PFSK-1 (cell line): ENCODE results near the gene NME9.

Experiments
- POLR2AphosphoS5 ChIP-seq: IDR thresholded peaks from 2 replicates; pipeline ENCODE4 v1.6.1; 2012; ENCODE audit warnings: low read depth, mild to moderate bottlenecking, control low read depth, low read length, moderate library complexity
- REST ChIP-seq, 2 experiments: IDR thresholded peaks; 2 replicates each; pipeline versions ENCODE4 v1.6.1 to v1.8.0; 2011 to 2012; ENCODE audit warnings: low read depth in 2 of 2, low read length in 2 of 2, control low read depth in 1 of 2, inconsistent platforms in 1 of 2, mild to moderate bottlenecking in 1 of 2, moderate library complexity in 1 of 2; ENCODE audit not compliant: insufficient read depth in 1 of 2
- SIN3A ChIP-seq: IDR thresholded peaks from 2 replicates; pipeline ENCODE4 v1.6.1; 2012; ENCODE audit warnings: mild to moderate bottlenecking, low read length, moderate library complexity, borderline replicate concordance; ENCODE audit not compliant: insufficient read depth

- no peak for TF ChIP-seq SIN3A
- TF ChIP-seq POLR2AphosphoS5: no peak
- no peak for TF ChIP-seq REST (IDR thresholded peaks at IDR 0.05; ENCODE audit: insufficient read depth in 1 of 2, low read depth in 2 of 2, low read length in 2 of 2)
Observed at GRCh38 chr3:138338811-138339210, 9.2 kb upstream of the NME9 start.
